Gastroesophageal sphincter (tissue), 4 donors: ENCODE data around the gene SMARCAL1. TPM values are rescaled to one million over a fixed set of nuclear protein-coding genes. Genes with fewer than 3 reads are reported as not detected.

Experiments
- ATAC-seq: fragments of 150-250 bp; one replicate; pipeline ENCODE4 v1.9.1; 2016; ENCODE audit warnings: mild to moderate bottlenecking, moderate library complexity
- H3K27ac ChIP-seq, 4 donors: fragments of 200-600 bp; sonication (generic) in 3 of 4; 1 replicate in 3 of 4; 2 replicates in 1 of 4; pipeline ENCODE4 v1.5.1; 2016 to 2019
- H3K27me3 ChIP-seq: fragments of 200-600 bp; sonication (generic); one replicate; pipeline ENCODE4 v1.5.1; 2019
- H3K36me3 ChIP-seq, 2 donors: fragments of 200-600 bp; sonication (generic); one replicate each; pipeline ENCODE4 v1.5.1; 2019; ENCODE audit warnings: control low read depth in 1 of 2
- H3K4me1 ChIP-seq, 3 donors: fragments of 200-600 bp; sonication (generic); 1 replicate in 2 of 3; 2 replicates in 1 of 3; pipeline ENCODE4 v1.5.1; 2016 to 2019; ENCODE audit warnings: control low read depth in 2 of 3
- H3K4me3 ChIP-seq, 2 donors: fragments of 200-600 bp; sonication (generic); one replicate each; pipeline ENCODE4 v1.5.1; 2019; ENCODE audit warnings: mild to moderate bottlenecking in 1 of 2, moderate library complexity in 1 of 2
- H3K9me3 ChIP-seq, 3 donors: fragments of 200-600 bp; sonication (generic); one replicate each; pipeline ENCODE4 v1.5.1; 2017 to 2019; ENCODE audit warnings: control low read depth in 2 of 3
- EP300 ChIP-seq: sonication (generic); formaldehyde crosslinking; IDR thresholded peaks from one replicate; pipeline ENCODE4 v1.6.1; 2017; ENCODE audit warnings: antibody characterized with exemption, mild to moderate bottlenecking
- POLR2A ChIP-seq, 2 donors: fragments of 450-650 bp; IDR thresholded peaks; one replicate each; pipeline ENCODE4 v1.6.1; 2017; ENCODE audit warnings: antibody characterized with exemption in 2 of 2, mild to moderate bottlenecking in 2 of 2, moderate library complexity in 1 of 2
- POLR2AphosphoS5 ChIP-seq: sonication (generic); formaldehyde crosslinking; IDR thresholded peaks from one replicate; pipeline ENCODE4 v1.6.1; 2017; ENCODE audit warnings: antibody characterized with exemption
- WGBS, 2 donors: methylation state at CpG; one replicate each; pipeline ENCODE4 v1.1.5; 2018; ENCODE audit warnings: low coverage in 1 of 2; 5-methylcytosine and 5-hydroxymethylcytosine counted together
- total RNA-seq, 4 donors: library from RNA; depleted of rRNA; stranded (reverse); fragments of >200 nt; gene quantifications; one replicate each; pipeline ENCODE4 v1.1.0, GENCODE V29; 2016
- TF ChIP-seq, protein P1 (sequence below), 4 experiments: fragments of 200-600 bp in 2 of 4; fragments of 450-650 bp in 2 of 4; sonication (generic) in 1 of 4; IDR thresholded peaks; one replicate each; pipeline ENCODE4 v1.5.1; 2017 to 2019; ENCODE audit warnings: antibody characterized with exemption in 4 of 4, mild to moderate bottlenecking in 2 of 4, moderate library complexity in 2 of 4

The SMARCAL1 gene
- total RNA-seq, 4 donors from 2014 or later = 7.5 to 14.7 (median 10.7) TPM

DNA sequence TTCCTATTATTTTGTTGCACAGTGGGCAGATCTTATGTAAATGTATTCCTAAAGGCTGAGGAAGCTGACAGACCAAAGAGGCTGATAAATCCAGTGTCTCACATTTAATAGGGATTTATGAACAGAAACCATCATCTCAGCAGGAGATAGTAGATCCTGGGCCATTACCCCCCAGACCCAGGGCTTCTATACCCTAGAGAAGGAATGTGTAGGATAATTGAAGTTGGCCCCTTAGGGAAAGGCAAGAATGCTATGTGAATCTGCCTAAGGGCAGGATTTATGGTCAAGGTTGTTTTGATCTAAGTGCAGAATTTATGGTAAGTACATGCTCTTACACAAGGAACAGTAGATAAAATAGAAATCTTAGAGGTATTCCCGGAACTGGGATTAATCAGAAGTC lies 115.3 kb downstream of the SMARCAL1 start:
- no peak for ATAC-seq
- H3K9me3 ChIP-seq = no peaks in the 10 kb centered on the region
- no peaks in the 10 kb centered on the region for H3K36me3 ChIP-seq
- no peak overlapping the region for H3K4me3 ChIP-seq
- peaks cover 0 to 5% (median 0%) of the 10 kb centered on the region in 3 donors for H3K4me1 ChIP-seq
- no peak for TF ChIP-seq POLR2A (IDR thresholded peaks at IDR 0.05)
- no peak for TF ChIP-seq POLR2AphosphoS5
- TF ChIP-seq, protein P1, sequence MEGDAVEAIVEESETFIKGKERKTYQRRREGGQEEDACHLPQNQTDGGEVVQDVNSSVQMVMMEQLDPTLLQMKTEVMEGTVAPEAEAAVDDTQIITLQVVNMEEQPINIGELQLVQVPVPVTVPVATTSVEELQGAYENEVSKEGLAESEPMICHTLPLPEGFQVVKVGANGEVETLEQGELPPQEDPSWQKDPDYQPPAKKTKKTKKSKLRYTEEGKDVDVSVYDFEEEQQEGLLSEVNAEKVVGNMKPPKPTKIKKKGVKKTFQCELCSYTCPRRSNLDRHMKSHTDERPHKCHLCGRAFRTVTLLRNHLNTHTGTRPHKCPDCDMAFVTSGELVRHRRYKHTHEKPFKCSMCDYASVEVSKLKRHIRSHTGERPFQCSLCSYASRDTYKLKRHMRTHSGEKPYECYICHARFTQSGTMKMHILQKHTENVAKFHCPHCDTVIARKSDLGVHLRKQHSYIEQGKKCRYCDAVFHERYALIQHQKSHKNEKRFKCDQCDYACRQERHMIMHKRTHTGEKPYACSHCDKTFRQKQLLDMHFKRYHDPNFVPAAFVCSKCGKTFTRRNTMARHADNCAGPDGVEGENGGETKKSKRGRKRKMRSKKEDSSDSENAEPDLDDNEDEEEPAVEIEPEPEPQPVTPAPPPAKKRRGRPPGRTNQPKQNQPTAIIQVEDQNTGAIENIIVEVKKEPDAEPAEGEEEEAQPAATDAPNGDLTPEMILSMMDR (IDR thresholded peaks at IDR 0.05) = no peak
- no peak for TF ChIP-seq EP300
- WGBS, 2 donors = 93 to 95% methylated on average over 1 of the region's 1 CpG
- no peaks in the 10 kb centered on the region for H3K27me3 ChIP-seq
- no peak overlapping the region for H3K27ac ChIP-seq

DNA sequence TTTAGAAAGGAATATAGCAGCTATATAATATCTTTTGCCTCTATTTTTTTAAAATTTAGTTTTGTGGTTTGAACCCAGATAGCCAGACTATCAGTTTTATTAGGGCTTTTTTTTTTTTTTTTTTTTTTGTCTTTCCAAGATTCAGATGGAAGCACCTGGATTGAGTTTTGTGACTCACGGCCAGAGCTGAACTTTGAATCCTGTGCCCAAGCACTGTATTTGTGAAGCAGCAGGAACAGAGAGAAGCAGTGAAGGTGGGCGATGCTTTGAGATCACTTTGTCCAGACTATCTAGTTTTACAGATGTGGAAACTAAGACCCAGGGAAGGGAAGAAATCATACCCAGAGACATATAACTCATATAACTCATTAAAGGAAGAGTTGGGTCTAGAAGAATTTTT lies 120.3 kb downstream of the SMARCAL1 start:
- no peaks in the 10 kb centered on the region for H3K27me3 ChIP-seq
- peak overlapping the region in 3 of 4 donors; percentile 82 to 90 (median 83) for H3K27ac ChIP-seq
- WGBS, 2 donors = 54 to 70% methylated on average over 2 of the region's 2 CpGs
- H3K4me3 ChIP-seq = no peak overlapping the region
- H3K4me1 ChIP-seq = peaks cover 10 to 41% (median 22%) of the 10 kb centered on the region in 3 donors
- H3K36me3 ChIP-seq = no peaks in the 10 kb centered on the region
- no peak for TF ChIP-seq POLR2A (IDR thresholded peaks at IDR 0.05)
- TF ChIP-seq, protein P1 (IDR thresholded peaks at IDR 0.05) = no peak
- no peak for TF ChIP-seq POLR2AphosphoS5
- TF ChIP-seq EP300 = no peak
- ATAC-seq = no peak
- no peaks in the 10 kb centered on the region for H3K9me3 ChIP-seq

Other genes starting within 250 kb of the SMARCAL1 start
- gene MARCHF4, start 40.0 kb upstream of the SMARCAL1 start, total RNA-seq = not detected
- 1,000 to 10,000 TPM; 1,140 to 1,987 (median 1,653) TPM for gene RPL37A, start 86.4 kb downstream of the SMARCAL1 start, total RNA-seq
- 100 to 1,000 TPM; 137 to 449 (median 301) TPM for gene IGFBP2, start 220.9 kb downstream of the SMARCAL1 start, total RNA-seq